Endometrial microvascular endothelial cells (primary cell): ENCODE data around the gene IFT74. TPM values are rescaled to one million over a fixed set of nuclear protein-coding genes. Genes with fewer than 3 reads are reported as not detected.

ENCODE experiments used
- in situ Hi-C: cut with HindIII; loops from 2 replicates; pipeline ENCODE4 v1.10.0; 2017; ENCODE audit warnings: low sequenced_read_pairs, low pct_unique_long_range_greater_than_20kb; ENCODE audit errors: inconsistent ontology term
- total RNA-seq: library from RNA; depleted of rRNA; stranded (reverse); fragments of >200 nt; gene quantifications from one replicate; pipeline ENCODE4 v1.2.3, GENCODE V29; 2015; ENCODE audit errors: inconsistent ontology term

IFT74 gene
- total RNA-seq, 1 donor from 2014 or later, result 5.9 TPM

DNA sequence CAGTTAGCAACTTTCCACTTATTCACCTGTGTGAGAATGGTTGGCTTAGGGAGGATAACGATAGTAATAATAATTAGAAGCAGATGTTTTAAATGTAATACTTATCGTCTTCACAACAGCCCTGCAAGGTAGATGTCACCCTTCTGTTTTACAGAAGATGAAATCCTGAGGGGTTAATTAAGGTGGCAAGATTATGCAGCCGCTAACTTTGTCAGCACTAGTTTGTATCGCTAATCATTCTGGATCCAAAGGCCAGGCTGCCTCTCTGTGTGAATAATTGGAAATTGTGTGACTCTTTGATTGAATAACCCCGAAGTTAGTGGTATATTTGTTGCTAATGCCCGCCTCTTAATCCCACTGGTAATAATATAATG is 635 bp downstream of the IFT74 start:
- in situ Hi-C loops, result no loop called here

DNA sequence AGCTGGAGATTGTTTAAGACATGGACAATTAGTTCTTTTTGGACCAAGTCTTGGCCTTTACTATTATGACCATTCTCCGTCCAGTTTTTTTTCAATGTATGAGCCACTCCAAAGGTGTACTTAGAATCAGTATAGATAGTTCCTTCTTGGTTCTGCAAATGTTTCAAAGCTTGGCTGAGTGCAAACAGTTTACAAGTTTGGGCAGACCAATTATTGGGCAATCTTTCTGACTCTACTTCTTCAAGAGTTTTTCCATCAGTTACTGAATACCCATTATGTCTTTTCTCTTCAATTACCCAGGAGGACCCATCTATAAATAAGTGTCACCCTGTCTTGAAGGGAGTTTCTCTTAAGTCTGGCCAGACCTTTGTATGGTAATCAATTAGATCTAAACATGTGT is 15.5 kb downstream of the IFT74 start:
- in situ Hi-C loops, result no loop called here

DNA sequence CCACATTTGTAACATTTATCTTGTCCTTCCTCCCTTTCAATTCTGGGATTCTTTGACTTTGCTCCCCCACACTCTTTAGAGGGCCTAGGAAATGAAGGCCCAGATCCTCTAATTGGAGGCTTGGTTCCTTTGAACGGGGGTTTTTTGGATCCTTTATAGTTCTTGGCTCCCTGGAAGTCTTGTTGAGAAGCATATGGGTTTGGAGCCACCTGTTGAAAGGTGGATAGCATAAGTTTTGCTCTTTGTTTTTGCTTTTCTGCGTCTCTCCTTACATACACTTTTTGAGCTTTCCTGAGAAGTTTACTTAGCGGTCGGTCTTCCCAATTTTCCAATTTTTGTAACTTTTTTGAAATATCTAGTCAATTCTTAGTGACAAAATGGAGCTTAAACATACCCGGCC is 17.8 kb downstream of the IFT74 start:
- in situ Hi-C loops, result no loop called here

GRCh38 chr9:26974927-26975326 is 18.7 kb downstream of the IFT74 start:
- in situ Hi-C loops, result no loop called here

DNA sequence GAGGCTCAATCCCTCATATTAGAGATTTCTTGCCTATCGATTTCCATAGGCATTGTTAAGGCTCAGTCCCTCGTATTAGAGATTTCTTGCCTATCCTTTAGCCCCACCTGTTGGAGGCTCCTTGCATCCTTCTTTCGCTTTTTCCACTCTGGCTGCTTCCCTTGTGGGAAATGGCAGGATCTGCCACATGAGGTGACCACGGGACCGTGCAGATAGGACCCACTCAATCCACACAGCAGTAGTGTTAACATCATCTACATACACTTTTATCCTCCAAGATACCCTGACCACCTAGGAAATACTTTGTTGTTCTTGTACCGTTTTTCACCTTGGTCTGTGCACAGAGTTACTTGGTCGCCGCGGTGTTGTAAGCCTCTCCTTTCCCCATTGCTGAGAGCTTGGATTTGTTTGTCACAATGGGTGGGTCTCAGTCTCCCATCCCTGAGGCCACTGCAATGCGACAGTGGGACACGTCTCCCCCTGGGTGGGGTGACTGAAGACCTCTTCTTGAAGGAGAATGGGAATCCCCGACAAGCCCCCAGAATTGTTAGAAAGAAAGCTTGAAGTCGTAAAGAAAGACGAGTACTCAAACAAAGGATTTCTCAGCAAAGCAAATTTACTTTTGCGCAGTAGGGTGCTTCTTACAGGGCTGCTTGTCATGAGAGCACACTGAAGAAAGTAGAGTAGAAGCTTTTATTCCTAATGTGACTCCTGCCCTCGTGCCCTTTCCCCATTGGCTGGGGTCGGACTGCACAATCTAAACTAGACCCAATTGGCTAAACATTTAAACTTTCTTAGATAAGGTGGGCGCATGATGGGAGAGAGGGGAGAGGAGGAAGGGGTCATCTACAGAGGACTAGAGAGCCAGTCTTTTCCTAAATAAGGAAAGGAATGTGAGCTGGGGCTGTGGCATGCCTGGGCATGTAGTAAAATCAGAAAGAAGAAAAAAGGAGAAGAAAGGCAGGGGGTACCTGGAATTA is 19.8 kb downstream of the IFT74 start:
- in situ Hi-C loops, result no loop called here

DNA sequence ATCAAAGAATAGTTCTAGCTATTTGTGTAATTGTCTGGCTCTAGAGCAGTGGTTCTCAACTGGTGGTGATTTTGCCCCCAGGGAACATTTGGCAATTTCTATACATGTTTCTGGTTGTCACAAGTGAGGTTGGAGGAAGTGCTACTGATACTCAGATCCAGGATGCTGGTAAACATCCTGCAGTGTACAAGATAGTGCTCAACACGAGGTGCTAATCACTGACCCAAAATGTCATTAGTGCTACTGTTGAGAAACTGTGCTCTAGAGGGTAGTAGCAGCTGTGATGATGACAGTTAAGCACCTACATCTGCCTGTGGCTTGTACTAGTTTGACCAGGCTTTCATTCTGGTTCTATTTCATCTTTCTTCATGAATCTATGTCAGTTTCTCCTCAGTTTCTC is 27.1 kb downstream of the IFT74 start:
- in situ Hi-C loops, result no loop called here

- in situ Hi-C loops, result no loop called here
Observed at GRCh38 chr9:26995810-26996209, 39.6 kb downstream of the IFT74 start.

DNA sequence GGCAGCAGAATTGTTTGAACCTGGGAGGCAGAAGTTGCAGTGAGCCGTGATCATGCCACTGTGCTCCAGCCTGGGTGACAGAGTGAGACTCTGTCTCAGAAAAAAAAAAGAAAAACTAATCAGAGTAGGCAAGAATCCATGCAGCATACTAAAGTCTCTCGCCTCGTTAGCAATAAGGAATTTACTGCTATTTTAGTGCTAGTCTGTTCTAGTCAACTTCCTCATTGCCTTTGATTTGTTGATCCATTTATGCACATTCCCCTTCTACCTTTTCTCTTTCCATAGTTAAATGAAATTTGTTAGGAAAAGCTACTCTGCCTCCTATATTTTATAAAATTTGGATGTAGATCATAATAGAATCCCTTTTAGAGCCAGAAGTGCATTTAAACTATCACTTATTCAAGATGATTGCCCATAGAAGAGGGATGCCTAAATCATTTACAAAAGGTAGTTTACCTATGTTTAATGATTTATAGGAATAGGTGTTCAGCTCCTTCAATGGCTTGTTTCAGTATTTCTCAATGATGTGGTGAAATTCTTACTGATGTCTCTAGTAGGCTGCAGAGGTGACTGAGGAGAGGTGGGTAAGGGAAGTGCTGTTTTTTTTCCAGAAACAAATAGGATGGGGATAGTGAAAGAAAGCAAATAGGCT is 47.3 kb downstream of the IFT74 start:
- in situ Hi-C loops, result no loop called here

DNA sequence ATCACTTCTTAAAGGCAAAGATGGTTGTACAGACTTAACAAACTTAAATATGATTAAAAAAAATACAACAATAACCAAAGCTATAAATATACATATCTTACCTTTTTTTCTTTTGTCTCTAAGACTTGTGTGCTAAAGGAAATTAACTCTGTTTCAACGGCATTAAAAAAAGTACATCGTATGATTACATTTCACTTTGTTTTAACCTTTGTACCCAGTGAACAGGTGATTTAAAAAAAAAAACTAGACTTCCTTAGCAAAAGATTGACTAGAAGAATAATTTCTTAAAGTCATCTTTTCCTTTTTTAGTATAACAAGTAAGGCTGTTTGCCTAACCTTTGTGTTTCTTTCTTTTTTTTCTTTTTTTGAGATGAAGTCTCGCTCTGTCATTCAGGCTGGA is 49.3 kb downstream of the IFT74 start, which contains the start of gene LRRC19:
Gene LRRC19, minus strand, starts transcription at position 182 of the 400 bp plus-strand sequence. CDS start 5,978 bp downstream, outside the sequence.
- in situ Hi-C loops, result no loop called here

GRCh38 chr9:27019589-27019988 is 63.4 kb downstream of the IFT74 start:
- in situ Hi-C loops, result no loop called here

DNA sequence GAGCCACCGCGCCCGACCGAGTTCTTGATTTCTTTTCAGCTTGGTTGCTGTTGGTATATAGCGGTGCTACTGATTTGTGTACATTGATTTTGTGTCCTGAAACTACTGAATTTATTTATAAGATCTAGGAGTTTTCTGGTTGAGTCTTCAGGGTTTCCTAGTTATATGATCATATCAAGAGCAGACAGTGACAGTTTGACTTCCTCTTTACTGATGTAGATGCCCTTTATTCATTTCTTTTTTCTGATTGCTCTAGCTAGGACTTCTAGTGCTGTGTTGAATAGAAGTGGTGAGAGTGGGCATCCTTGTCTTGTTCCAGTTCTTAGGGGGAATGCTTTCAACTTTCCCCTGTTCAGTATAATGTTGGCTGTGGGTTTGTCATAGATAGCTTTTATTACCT is 66.7 kb downstream of the IFT74 start:
- in situ Hi-C loops, result no loop called here

GRCh38 chr9:27029186-27029585 is 73.0 kb downstream of the IFT74 start:
- in situ Hi-C loops, result loop anchor here (25.0 kb wide), 1 partner anchor 258 kb away; the partner anchor contains the start of gene EQTN

GRCh38 chr9:27033815-27034403 is 77.7 kb downstream of the IFT74 start:
- in situ Hi-C loops, result loop anchor here (25.0 kb wide), 1 partner anchor 253 kb away; the partner anchor contains the start of gene EQTN

GRCh38 chr9:27037499-27037898 is 81.3 kb downstream of the IFT74 start:
- in situ Hi-C loops, result loop anchor here (25.0 kb wide), 1 partner anchor 250 kb away; the partner anchor contains the start of gene EQTN

DNA sequence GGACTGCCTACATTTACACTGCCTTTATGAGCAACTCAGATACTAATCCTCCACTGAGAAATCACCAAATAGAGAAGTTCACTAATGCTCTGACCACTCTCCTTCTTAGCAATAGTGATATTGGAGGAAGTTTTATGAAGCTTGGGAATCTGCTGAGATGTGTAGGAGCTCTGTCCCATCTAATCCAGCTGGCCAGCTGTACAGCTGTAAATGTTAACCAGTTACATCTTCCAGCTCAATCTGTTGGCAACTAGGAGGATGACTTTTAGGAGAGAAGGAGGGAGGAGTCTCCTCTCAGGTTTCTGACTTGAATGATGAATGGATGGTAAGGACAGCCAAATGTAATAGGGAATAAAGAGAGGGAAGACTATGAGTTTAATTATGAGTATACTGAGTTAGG is 85.5 kb downstream of the IFT74 start:
- in situ Hi-C loops, result loop anchor here (25.0 kb wide), 1 partner anchor 246 kb away; the partner anchor contains the start of gene EQTN

GRCh38 chr9:27042476-27042875 is 86.3 kb downstream of the IFT74 start:
- in situ Hi-C loops, result loop anchor here (25.0 kb wide), 1 partner anchor 245 kb away; the partner anchor contains the start of gene EQTN

DNA sequence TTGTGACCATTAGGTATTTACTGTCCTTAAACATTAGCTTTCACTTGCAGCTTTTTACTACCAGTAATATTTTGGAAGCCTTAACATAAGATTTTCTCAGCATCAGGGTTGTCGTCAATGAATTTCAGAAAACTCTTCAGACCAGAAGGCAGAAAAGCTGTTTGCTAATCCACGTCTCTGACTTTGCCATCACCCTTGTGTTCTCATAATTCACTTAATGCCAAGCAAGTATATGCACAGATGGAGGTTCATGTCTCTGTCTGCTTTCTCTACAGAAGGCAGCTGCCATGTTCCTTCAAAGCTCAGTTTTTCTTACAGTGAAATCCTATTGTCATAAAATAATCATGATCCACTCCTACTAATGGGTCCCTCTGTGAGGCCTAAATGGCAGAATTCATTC is 87.0 kb downstream of the IFT74 start:
- in situ Hi-C loops, result loop anchor here (25.0 kb wide), 1 partner anchor 244 kb away; the partner anchor contains the start of gene EQTN

DNA sequence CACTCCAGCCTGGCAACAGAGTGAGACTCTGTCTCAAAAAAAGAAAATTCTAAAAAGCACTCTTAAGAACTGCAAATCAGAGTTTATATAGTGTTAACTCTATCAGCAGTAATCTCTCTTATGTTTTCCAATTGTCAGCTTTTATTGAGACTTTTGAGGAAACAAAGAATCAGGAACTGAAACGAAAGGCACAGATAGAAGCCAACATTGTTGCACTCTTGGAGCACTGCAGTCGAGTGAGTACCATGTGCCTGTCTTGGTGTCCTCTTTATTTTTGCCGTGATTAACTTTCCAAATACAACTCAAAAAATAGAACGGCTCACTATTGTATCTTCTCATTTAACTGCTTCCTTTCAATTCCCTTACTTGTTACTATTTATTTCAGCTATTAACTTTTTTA is 90.9 kb downstream of the IFT74 start:
- in situ Hi-C loops, result loop anchor here (25.0 kb wide), 1 partner anchor 240 kb away; the partner anchor contains the start of gene EQTN

GRCh38 chr9:27053369-27054022 is 97.3 kb downstream of the IFT74 start:
- in situ Hi-C loops, result no loop called here
